ENCODE measurements around the gene ACOXL. TPM values are rescaled to one million over a fixed set of nuclear protein-coding genes. Genes with fewer than 3 reads are reported as not detected.
"Not testable (repeated sequence)": the region's sequence is repeated elsewhere in the genome, so short reads cannot be mapped to it uniquely, and the experiment has no call there.

The ACOXL gene
- total RNA-seq, 1 donor from 2014 or later, result not detected

- Mint-ChIP-seq H3K4me3 (no peak overlapping the region), H3K9me3 (peaks cover 6% of the 10 kb centered on the region), H3K4me1 (no peaks in the 10 kb centered on the region), H3K36me3 (ENCODE audit: low read depth) (peaks cover 4% of the 10 kb centered on the region), H3K27ac (ENCODE audit: unreplicated experiment) (no peak overlapping the region), H3K27me3 (ENCODE audit: low read depth) (no peaks in the 10 kb centered on the region)
- TF ChIP-seq, protein P1, sequence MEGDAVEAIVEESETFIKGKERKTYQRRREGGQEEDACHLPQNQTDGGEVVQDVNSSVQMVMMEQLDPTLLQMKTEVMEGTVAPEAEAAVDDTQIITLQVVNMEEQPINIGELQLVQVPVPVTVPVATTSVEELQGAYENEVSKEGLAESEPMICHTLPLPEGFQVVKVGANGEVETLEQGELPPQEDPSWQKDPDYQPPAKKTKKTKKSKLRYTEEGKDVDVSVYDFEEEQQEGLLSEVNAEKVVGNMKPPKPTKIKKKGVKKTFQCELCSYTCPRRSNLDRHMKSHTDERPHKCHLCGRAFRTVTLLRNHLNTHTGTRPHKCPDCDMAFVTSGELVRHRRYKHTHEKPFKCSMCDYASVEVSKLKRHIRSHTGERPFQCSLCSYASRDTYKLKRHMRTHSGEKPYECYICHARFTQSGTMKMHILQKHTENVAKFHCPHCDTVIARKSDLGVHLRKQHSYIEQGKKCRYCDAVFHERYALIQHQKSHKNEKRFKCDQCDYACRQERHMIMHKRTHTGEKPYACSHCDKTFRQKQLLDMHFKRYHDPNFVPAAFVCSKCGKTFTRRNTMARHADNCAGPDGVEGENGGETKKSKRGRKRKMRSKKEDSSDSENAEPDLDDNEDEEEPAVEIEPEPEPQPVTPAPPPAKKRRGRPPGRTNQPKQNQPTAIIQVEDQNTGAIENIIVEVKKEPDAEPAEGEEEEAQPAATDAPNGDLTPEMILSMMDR (conservative IDR thresholded peaks at IDR 0.05), result no peak
- no peak for DNase-seq (ENCODE audit: low read depth, low spot score)
Observed at GRCh38 chr2:111066062-111066593, 333.8 kb downstream of the ACOXL start.

DNA sequence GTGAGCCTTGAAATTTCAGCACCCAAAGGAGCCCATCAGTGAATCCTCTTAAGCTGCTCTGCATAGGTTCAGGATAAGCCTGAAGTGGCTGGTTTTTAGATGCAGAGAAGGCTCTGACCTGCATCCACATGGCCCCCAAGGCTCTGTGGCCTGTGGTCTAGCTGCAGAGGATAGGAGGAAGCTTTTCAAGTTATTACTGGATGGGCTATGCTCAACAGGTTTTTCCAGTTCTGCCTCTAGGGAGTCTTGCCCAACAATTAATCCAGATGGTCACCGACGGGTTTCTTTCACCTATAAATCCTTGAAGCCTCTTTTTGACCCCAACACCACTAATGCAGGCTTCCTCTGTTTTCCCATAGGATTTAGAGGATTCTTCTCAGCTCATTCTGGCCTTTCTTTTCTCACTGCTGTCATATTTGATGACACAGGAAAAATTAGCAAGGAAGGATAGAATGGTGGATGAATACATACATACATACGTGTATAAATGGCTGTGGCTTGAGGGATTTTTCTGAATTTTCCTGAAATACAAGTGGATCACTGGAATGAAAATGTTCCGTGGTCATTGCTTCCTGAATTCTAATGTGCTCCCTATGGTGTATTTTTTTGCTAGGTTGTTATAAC lies 336.2 kb downstream of the ACOXL start:
- no peak for DNase-seq (ENCODE audit: low read depth, low spot score)
- Mint-ChIP-seq H3K27ac (ENCODE audit: unreplicated experiment) (no peak overlapping the region), H3K9me3 (peaks cover 5% of the 10 kb centered on the region), H3K4me1 (peaks cover 4% of the 10 kb centered on the region), H3K36me3 (ENCODE audit: low read depth) (peaks cover 2% of the 10 kb centered on the region), H3K27me3 (ENCODE audit: low read depth) (no peaks in the 10 kb centered on the region), H3K4me3 (no peak overlapping the region)
- TF ChIP-seq, protein P1 (conservative IDR thresholded peaks at IDR 0.05), result no peak

- no peak overlapping the region for H3K4me3 Mint-ChIP-seq
- H3K27ac Mint-ChIP-seq (ENCODE audit: unreplicated experiment), result no peak overlapping the region
- TF ChIP-seq, protein P1 (conservative IDR thresholded peaks at IDR 0.05), result peak; percentile 38
Observed at GRCh38 chr2:111069722-111070121, 337.3 kb downstream of the ACOXL start.

DNA sequence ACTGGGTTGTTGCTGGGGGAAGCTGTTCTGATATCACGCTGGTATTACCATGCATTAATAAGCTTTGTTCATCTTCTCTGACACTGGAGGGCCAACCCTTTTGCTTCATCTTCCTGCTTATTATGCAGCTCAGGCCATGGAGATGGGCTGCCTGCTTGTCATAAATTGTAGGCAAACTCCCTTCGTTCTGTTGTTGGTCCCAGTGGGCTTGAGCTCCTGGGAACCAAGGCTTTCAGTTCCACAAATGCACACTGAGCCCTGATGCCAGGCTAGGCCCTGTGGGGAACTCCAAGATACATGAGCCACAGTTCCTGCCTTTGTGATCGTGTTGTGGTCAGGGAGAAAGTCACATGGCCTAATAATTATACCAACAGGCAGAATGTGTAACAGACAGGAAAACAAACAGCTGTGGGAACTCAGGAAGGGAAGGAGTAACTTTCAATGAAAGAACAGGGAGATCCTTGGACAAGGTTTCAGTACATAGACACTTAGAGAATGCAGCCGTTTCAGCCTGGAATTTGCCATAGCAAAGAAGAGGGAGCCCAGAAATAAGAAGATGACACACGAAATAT lies 339.3 kb downstream of the ACOXL start:
- H3K27me3 Mint-ChIP-seq (ENCODE audit: low read depth), result no peaks in the 10 kb centered on the region
- H3K27ac Mint-ChIP-seq (ENCODE audit: unreplicated experiment), result no peak overlapping the region
- peaks cover 6% of the 10 kb centered on the region for H3K36me3 Mint-ChIP-seq (ENCODE audit: low read depth)
- peaks cover 4% of the 10 kb centered on the region for H3K4me1 Mint-ChIP-seq
- TF ChIP-seq, protein P1 (conservative IDR thresholded peaks at IDR 0.05), result no peak
- no peak for DNase-seq (ENCODE audit: low read depth, low spot score)
- H3K9me3 Mint-ChIP-seq, result peaks cover 14% of the 10 kb centered on the region
- no peak overlapping the region for H3K4me3 Mint-ChIP-seq

More at GRCh38 chr2:111069722-111070121, 337.3 kb downstream of the ACOXL start:
- H3K9me3 Mint-ChIP-seq, result peaks cover 7% of the 10 kb centered on the region
- no peaks in the 10 kb centered on the region for H3K27me3 Mint-ChIP-seq (ENCODE audit: low read depth)
- H3K4me1 Mint-ChIP-seq, result peaks cover 4% of the 10 kb centered on the region
- no peak for DNase-seq (ENCODE audit: low read depth, low spot score)
- H3K36me3 Mint-ChIP-seq (ENCODE audit: low read depth), result peaks cover 3% of the 10 kb centered on the region

GRCh38 chr2:111072220-111072871 lies 340.0 kb downstream of the ACOXL start:
- DNase-seq (ENCODE audit: low read depth, low spot score), result no peak
- H3K4me3 Mint-ChIP-seq, result no peak overlapping the region
- TF ChIP-seq, protein P1 (conservative IDR thresholded peaks at IDR 0.05), result no peak
- H3K27me3 Mint-ChIP-seq (ENCODE audit: low read depth), result no peaks in the 10 kb centered on the region
- peaks cover 8% of the 10 kb centered on the region for H3K36me3 Mint-ChIP-seq (ENCODE audit: low read depth)
- no peak overlapping the region for H3K27ac Mint-ChIP-seq (ENCODE audit: unreplicated experiment)
- H3K9me3 Mint-ChIP-seq, result peaks cover 17% of the 10 kb centered on the region
- peaks cover 4% of the 10 kb centered on the region for H3K4me1 Mint-ChIP-seq

GRCh38 chr2:111082659-111083058 lies 350.3 kb downstream of the ACOXL start:
- H3K27me3 Mint-ChIP-seq (ENCODE audit: low read depth); H3K4me3 Mint-ChIP-seq; H3K27ac Mint-ChIP-seq (ENCODE audit: unreplicated experiment); DNase-seq (ENCODE audit: low read depth, low spot score); H3K36me3 Mint-ChIP-seq (ENCODE audit: low read depth); H3K4me1 Mint-ChIP-seq: not testable (repeated sequence)
- peaks cover 18% of the 10 kb centered on the region for H3K9me3 Mint-ChIP-seq

Data from neural crest cell (in vitro differentiated cells).